Activated T-helper 2 cell treated with anti-CD3 and anti-CD28 coated beads, Interferon-gamma antibody, Interleukin-2, Interleukin-4, amounts not matched to agents 10 μg/mL and 5 μg/mL and 100 μg/mL, durations not matched to agents 14 hours and 24 hours and 36 hours (primary cell): Measurements from ENCODE around the gene SIRT2. TPM values are rescaled to one million over a fixed set of nuclear protein-coding genes. Genes with fewer than 3 reads are reported as not detected.
A peak's percentile ranks its signal among the peaks of the same experiment; 100 is the strongest.

Source experiments
- DNase-seq: peaks from one replicate; pipeline ENCODE4 v3.0.0; 2021; ENCODE audit warnings: low spot score
- H3K27ac Mint-ChIP-seq: one replicate; pipeline ENCODE4 v1.8.0; 2021; ENCODE audit warnings: mixed read lengths
- H3K27me3 Mint-ChIP-seq: one replicate; pipeline ENCODE4 v1.8.0; 2021; ENCODE audit warnings: low read depth, mixed read lengths
- H3K36me3 Mint-ChIP-seq: one replicate; pipeline ENCODE4 v1.8.0; 2021; ENCODE audit warnings: low read depth, mixed read lengths
- H3K4me1 Mint-ChIP-seq: one replicate; pipeline ENCODE4 v1.8.0; 2021; ENCODE audit warnings: low read depth, mixed read lengths
- H3K4me3 Mint-ChIP-seq: one replicate; pipeline ENCODE4 v1.8.0; 2021; ENCODE audit warnings: low read depth, mild to moderate bottlenecking, moderate library complexity, mixed read lengths
- H3K9me3 Mint-ChIP-seq: one replicate; pipeline ENCODE4 v1.8.0; 2021; ENCODE audit warnings: mixed read lengths
- intact Hi-C: fragments of 100-400 bp; cut with micrococcal nuclease; formaldehyde crosslinking; loops from one replicate; pipeline ENCODE4 v1.15.1; 2023
- total RNA-seq: library from RNA; stranded (reverse); gene quantifications from 2 replicates; pipeline ENCODE4 v1.2.3, GENCODE V29; 2022

Gene SIRT2
- total RNA-seq, 1 donor from 2014 or later: 29.0 TPM

DNA sequence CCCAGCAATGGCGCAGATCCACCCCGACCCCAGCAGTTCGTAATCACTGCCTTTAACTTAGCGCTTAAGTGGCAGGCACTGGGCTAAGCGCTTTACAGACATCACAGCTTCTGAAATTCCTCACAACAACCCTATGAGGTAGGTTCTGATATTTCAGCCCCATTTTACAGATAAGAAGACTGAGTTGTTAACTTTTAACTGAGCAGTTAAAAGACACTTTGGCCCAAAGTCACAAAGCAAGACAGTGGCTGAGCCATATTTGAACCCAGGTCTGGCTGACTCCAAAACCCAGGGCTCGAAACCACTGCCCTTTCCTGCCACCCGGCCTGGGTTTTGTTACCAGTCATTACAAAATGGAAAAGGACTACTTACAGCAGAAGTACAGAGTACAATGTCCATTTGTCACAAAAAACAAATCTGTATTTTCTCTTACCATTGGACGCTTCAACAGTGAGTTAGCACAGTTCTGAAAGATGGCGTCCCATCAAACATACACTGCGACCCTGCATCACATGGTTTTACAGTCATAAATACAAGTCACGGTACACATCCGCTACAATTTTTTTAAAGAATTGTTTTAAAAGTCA, 58.1 kb downstream of the SIRT2 start:
- Mint-ChIP-seq H3K4me1 (peaks cover 63% of the 10 kb centered on the region), H3K36me3 (peaks cover 98% of the 10 kb centered on the region), H3K27me3 (no peaks in the 10 kb centered on the region), H3K4me3 (peak overlapping the region; percentile 54), H3K27ac (peak overlapping the region; percentile 74), H3K9me3 (no peaks in the 10 kb centered on the region)
- DNase-seq: no peak
- intact Hi-C loops: loop anchor here (10.0 kb wide), 1 partner anchor 504 kb away; the partner anchor contains the start of gene SAMD4B

DNA sequence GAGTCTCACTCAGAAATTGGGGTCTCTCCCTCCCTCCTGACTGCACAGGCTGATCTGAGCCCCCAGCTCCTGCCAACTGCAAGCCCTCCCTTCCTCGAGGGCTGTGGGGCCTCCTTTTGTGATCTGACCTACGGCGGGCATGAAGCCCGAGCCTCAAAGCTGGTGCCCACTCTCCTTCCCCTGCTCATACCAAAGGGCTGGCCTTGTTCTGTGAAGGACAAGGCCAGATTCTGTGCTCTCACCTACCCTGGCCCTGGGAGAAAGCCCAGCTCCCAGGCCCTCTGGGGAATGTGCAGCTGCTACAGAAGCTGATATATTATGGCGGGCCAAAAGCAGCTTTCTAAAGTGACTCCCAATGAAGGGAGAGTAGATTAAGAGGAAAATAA, 58.8 kb downstream of the SIRT2 start:
- Mint-ChIP-seq H3K36me3 (peaks cover 98% of the 10 kb centered on the region), H3K27me3 (no peaks in the 10 kb centered on the region), H3K4me1 (peaks cover 57% of the 10 kb centered on the region), H3K27ac (peak overlapping the region; percentile 74), H3K4me3 (peak overlapping the region; percentile 54), H3K9me3 (no peaks in the 10 kb centered on the region)
- DNase-seq: no peak
- intact Hi-C loops: loop anchor here (10.0 kb wide), 1 partner anchor 504 kb away; the partner anchor contains the start of gene SAMD4B

DNA sequence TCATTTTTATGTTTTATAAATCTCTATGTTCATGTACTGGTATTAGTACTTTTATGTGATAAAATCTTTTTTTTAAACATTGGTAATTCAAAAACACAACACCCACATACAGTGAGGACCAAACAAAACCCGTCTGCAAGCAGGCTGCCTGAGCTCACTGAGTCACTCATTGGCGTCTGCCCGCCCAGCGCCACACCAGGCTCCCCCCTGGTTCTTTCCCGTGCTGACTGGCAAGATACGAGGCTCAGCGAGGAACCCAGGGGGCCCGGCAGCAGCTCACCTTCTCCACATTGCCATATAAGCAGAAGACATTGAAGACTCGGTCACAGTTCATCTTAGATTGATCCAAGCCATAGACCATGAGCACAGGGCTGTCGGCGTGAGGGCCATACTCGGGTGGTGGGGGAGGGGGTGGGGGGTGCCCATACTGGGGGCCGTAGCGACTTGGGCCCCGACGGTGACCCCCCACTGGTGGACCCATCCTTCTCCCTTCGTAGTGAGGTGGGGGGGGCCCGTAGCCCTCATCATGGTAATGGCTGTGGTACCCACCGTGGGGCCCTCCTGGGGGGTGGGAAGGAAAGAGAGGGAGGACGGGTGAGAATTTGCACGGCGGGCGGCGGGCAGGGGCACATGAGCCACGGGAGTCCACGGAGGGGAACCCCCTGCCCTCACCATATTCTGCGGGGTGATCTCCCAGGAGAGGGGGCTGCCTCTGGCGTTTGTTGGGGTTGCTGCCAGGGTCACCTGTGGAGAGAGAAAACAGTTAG, 59.4 kb downstream of the SIRT2 start:
- Mint-ChIP-seq H3K4me3 (peak overlapping the region; percentile 15), H3K27ac (peak overlapping the region; percentile 66), H3K4me1 (peaks cover 53% of the 10 kb centered on the region), H3K27me3 (no peaks in the 10 kb centered on the region), H3K36me3 (peaks cover 96% of the 10 kb centered on the region), H3K9me3 (no peaks in the 10 kb centered on the region)
- intact Hi-C loops: loop anchor here (10.0 kb wide), 2 partner anchors 285 to 505 kb away; partner anchors contain the start of gene SAMD4B
- no peak for DNase-seq

DNA sequence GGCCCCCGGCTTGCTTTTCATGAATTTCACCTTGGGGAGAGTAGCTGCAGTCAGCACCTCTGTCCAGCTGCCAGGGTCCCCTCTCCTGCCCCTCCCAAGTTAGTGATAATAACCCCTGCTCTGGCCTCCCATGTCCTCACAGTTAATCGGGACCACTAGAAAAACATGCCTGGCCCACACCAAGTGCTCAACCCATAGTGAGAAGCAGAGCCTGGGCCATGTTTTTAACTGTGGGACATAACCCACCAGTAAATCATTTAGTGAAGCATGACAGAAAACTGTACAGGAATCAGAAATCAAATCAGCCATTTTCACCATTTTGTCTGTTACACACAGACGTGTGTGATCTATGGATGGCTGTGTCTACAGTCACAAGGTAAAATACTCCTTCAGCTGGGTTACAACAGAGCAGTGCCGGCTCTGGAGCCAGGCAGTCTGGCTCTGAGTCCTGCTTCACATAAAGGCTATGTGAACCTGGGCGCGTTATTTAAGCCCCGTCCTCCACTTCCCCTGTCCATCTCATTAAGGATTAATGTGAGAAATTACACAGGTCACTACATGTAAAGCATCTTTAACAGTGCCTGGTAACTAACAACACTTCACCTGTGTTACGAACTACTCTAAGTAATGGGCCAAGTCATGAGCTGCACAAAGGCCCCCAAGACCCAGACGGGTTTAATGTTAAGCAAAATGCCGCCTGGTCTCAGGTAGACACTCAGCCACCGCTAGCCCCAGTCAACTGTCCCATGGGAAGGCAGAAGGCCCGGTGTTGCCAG, 60.2 kb downstream of the SIRT2 start:
- Mint-ChIP-seq H3K4me1 (peaks cover 48% of the 10 kb centered on the region), H3K27ac (peak overlapping the region; percentile 58), H3K4me3 (no peak overlapping the region), H3K27me3 (no peaks in the 10 kb centered on the region), H3K9me3 (no peaks in the 10 kb centered on the region), H3K36me3 (peaks cover 88% of the 10 kb centered on the region)
- DNase-seq: no peak
- intact Hi-C loops: loop anchor here (10.0 kb wide), 1 partner anchor 284 kb away; no protein-coding TSS in a partner anchor

DNA sequence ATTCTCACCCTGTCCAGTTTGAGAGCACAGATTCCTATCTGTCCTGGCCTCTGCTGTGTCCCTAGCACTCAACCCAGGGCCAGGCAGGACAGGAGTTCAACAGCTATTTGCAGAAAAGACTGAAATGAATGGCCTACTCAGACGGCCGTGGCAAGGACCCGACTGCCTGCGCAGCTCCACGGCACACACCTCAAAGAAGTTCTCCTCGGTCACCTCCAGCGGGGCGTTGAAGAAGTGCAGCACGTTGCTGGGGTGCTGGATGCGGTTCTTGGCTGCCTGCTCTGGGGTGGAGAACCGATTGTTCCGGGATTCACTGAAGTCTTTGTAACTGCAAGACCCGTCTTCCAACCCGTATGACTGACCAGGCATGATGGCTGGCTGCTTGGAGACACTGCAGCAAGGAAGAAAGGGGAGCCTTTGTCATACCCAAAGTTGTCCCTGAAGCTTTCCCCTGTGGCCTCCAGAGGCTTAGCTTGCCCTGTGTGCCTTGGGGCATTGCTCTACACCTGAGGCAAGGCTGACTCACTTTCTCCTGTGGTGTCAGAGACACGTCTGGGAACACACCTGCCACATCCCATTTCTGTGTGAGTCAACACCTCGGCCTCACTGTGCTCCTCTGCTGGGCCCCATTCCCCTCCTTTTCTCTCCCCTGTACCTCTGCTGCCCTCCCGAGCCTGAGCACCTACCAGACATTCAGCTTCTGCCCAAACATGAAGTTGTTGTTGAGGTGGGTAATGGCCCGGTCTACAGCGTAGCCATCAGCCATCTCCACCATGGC, 61.0 kb downstream of the SIRT2 start:
- Mint-ChIP-seq H3K9me3 (no peaks in the 10 kb centered on the region), H3K27ac (peak overlapping the region; percentile 58), H3K27me3 (no peaks in the 10 kb centered on the region), H3K4me3 (no peak overlapping the region), H3K36me3 (peaks cover 81% of the 10 kb centered on the region), H3K4me1 (peaks cover 40% of the 10 kb centered on the region)
- no peak for DNase-seq
- intact Hi-C loops: loop anchor here (10.0 kb wide), 1 partner anchor 284 kb away; no protein-coding TSS in a partner anchor

DNA sequence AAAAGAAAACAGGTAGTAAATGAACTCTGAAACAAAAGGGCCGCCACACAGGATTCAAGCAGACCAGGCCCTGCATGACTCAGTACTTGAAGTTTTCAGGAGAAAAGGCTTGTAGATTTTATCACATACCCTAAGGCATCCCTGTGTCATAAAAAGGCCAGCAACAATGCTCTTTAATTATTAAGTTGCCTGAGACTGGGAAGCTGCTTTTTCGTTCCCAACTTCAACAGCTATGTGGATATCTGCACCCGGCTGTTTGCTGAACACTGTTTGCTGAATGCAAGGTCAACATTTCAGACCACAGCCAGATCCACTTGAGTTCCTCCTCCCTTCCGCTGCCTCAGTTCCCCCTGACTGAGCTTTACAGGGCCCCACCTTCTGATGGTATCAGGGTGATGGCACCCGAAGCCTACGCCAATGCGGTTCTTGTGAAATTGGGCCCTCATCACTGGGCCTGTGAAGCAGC, 61.7 kb downstream of the SIRT2 start:
- Mint-ChIP-seq H3K27me3 (no peaks in the 10 kb centered on the region), H3K9me3 (no peaks in the 10 kb centered on the region), H3K36me3 (peaks cover 73% of the 10 kb centered on the region), H3K4me3 (no peak overlapping the region), H3K27ac (peak overlapping the region; percentile 75), H3K4me1 (peaks cover 33% of the 10 kb centered on the region)
- DNase-seq: no peak
- intact Hi-C loops: loop anchor here (10.0 kb wide), 1 partner anchor 283 kb away; no protein-coding TSS in a partner anchor

DNA sequence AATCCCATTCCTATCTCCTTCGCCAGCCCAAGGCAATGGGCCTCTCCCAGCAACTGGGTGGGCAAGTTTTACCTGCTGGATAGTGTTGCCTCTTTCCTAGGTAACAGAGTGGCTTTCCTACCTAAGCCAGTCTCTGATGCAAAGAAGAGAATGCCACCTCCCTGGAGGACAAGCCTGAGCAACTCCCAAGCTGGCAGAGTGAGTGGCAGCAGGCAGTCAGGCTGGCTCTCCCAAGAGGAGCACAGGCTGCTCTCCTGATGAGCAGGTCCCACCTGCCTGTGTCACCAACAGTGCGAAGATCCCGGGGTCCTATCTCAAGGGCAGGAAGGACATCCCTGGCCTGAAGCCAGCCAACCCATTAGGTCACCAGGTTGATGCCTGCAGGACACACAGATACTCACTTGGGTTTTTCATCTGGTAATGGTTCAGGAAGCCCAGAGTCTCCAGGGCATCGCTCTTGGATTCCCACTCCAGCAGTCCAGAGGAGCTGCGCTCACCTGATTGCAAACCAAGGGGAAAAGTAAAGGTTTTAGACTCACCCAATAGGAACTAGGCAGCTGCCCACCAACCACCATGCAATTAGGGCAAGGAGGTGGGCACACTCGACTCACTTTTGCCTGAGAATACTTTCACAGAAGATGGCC, 62.3 kb downstream of the SIRT2 start:
- Mint-ChIP-seq H3K4me3 (no peak overlapping the region), H3K27me3 (no peaks in the 10 kb centered on the region), H3K27ac (peak overlapping the region; percentile 75), H3K4me1 (peaks cover 31% of the 10 kb centered on the region), H3K9me3 (no peaks in the 10 kb centered on the region), H3K36me3 (peaks cover 70% of the 10 kb centered on the region)
- no peak for DNase-seq
- intact Hi-C loops: loop anchor here (10.0 kb wide), 1 partner anchor 282 kb away; no protein-coding TSS in a partner anchor

DNA sequence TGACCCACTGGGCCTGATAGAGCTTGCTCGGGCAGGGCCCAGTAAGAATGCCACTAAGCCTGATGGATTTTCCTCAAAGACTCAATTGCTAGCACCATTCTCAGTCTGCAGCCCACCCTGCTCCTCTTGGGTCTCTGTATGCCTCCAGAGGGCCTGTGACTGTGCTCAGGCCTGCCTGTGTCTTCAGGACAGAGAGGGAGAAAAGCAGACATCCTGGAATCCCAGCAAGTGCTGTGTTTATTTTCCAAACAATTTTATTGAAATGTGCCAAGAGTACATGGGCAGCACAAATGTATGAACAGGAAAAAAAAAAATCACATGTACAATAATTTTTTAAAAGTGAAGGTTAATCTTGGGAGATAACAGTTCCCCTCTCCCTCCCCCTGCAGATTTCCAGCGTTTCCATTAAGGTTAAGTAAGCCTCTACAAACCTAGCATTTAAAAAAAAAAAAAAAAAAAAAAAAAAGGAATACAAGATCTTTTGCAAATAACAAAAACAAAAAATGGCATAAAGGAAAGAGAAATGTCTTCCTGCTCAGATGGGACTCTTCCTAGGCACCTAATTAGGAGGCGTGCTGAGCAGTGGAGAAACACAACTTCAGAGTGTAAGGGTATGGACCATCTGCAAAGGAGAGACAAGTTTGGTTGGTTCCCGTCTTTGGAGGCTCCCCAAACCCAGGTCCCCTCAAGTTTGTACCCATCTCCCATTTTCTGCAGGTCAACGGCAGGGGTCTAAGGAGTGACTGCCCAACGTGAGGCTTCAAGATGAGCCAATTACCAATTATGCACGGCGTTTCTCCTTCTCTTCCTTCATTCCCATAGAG, 63.0 kb downstream of the SIRT2 start:
- DNase-seq: no peak
- H3K27me3 Mint-ChIP-seq: no peaks in the 10 kb centered on the region
- intact Hi-C loops: loop anchor here (10.0 kb wide), 1 partner anchor 282 kb away; no protein-coding TSS in a partner anchor
- H3K4me1 Mint-ChIP-seq: peaks cover 30% of the 10 kb centered on the region
- H3K9me3 Mint-ChIP-seq: no peaks in the 10 kb centered on the region
- no peak overlapping the region for H3K27ac Mint-ChIP-seq
- peaks cover 65% of the 10 kb centered on the region for H3K36me3 Mint-ChIP-seq
- H3K4me3 Mint-ChIP-seq: no peak overlapping the region

DNA sequence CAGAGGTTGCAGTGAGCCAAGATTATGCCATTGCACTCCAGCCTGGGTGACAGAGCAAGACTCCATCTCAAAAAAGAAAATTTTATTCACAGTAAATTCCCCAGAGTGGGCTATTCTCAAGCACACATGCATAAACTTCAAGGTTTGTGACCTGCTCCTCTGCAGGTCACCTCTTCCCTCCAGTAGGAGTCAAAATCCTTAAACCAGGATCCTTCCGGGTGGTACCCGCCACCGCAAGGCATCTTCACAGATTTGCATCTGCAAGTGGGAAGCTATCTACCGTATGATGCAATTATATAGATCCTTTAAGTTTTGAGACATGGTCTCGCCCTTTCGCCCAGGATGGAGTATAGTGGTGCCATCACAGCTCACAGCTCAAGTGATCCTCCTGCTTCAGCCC, 64.8 kb downstream of the SIRT2 start:
- no peak overlapping the region for H3K27ac Mint-ChIP-seq
- intact Hi-C loops: loop anchor here (5.0 to 10.0 kb wide), 2 partner anchors 97 to 280 kb away; no protein-coding TSS in a partner anchor
- no peak for DNase-seq
- H3K27me3 Mint-ChIP-seq: no peaks in the 10 kb centered on the region
- H3K4me3 Mint-ChIP-seq: no peak overlapping the region
- peaks cover 57% of the 10 kb centered on the region for H3K36me3 Mint-ChIP-seq
- peaks cover 28% of the 10 kb centered on the region for H3K4me1 Mint-ChIP-seq
- no peaks in the 10 kb centered on the region for H3K9me3 Mint-ChIP-seq

DNA sequence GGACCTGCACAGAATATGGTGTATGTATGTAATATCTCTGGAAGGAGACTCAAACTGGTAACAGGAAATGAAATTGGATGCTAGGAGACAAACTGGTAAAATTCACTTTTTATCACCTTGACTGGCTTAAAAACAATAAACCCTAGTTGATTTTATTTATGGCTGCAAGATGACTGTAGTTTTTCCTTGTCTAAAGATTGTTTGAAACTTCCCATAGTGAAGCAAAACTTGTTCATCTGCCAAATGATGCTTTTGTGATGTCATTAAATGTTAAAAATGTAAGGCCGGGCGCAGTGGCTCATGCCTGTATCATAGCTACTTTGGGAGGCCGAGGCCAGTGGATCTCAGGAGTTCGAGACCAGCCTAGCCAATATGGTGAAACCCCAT, 65.3 kb downstream of the SIRT2 start:
- no peaks in the 10 kb centered on the region for H3K9me3 Mint-ChIP-seq
- H3K36me3 Mint-ChIP-seq: peaks cover 55% of the 10 kb centered on the region
- no peaks in the 10 kb centered on the region for H3K27me3 Mint-ChIP-seq
- intact Hi-C loops: loop anchor here (5.0 to 10.0 kb wide), 2 partner anchors 97 to 279 kb away; no protein-coding TSS in a partner anchor
- H3K27ac Mint-ChIP-seq: no peak overlapping the region
- no peak for DNase-seq
- H3K4me1 Mint-ChIP-seq: peaks cover 23% of the 10 kb centered on the region
- no peak overlapping the region for H3K4me3 Mint-ChIP-seq

DNA sequence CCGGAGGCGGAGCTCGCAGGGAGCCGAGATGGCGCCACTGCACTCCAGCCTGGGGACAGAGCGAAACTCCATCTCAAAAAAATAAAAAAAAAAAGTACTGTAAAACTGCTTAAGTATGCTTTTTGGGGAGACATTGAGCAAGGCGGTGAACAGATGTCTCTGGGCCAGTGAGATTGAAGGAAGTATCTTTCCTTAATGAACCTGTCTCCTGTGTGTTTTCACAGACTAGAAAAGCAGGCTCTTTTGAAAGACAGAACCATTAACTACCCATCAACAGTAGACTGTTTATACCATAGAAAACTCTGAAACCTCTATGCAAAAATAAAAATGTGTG, 66.4 kb downstream of the SIRT2 start:
- Mint-ChIP-seq H3K27me3 (no peaks in the 10 kb centered on the region), H3K27ac (peak overlapping the region; percentile 46), H3K36me3 (peaks cover 50% of the 10 kb centered on the region), H3K9me3 (no peaks in the 10 kb centered on the region), H3K4me3 (no peak overlapping the region), H3K4me1 (peaks cover 18% of the 10 kb centered on the region)
- DNase-seq: no peak
- intact Hi-C loops: loop anchor here (5.0 to 10.0 kb wide), 2 partner anchors 96 to 278 kb away; no protein-coding TSS in a partner anchor
